Adrenal gland (tissue), 5 donors: ENCODE results near the gene GUK1.

Experiments
- CTCF ChIP-seq, 6 experiments: fragments of 450-650 bp in 4 of 6; fragments of 200-600 bp in 2 of 6; sonication (generic) in 1 of 6; IDR thresholded peaks; 1 replicate in 5 of 6; 2 replicates in 1 of 6; pipeline versions ENCODE4 v1.5.1 to v1.8.0; 2016 to 2021; ENCODE audit warnings: antibody characterized with exemption in 6 of 6, mild to moderate bottlenecking in 2 of 6, moderate library complexity in 1 of 6
- POLR2A ChIP-seq, 2 donors: fragments of 450-650 bp; IDR thresholded peaks; one replicate each; pipeline ENCODE4 v1.6.1; 2017; ENCODE audit warnings: antibody characterized with exemption in 2 of 2, mild to moderate bottlenecking in 2 of 2, moderate library complexity in 1 of 2
- donor health status: DM: no; HTN: no; CAD: no.

- TF ChIP-seq CTCF (IDR thresholded peaks at IDR 0.05) (no peak), POLR2A (IDR thresholded peaks at IDR 0.05) (no peak)
These were observed 8.2 kb downstream of the GUK1 start for GRCh38 chr1:228148196-228148861.
